GM23338 (cell line): ENCODE measurements around the gene BMP5. TPM values are rescaled to one million over a fixed set of nuclear protein-coding genes. Genes with fewer than 3 reads are reported as not detected.

Source experiments
- ATAC-seq: fragments of 200-7000 bp; cut with Tn5 transposase; 3 replicates; pipeline ENCODE4 v1.9.1; 2020
- DNase-seq: peaks from one replicate; pipeline ENCODE4 v3.0.0-alpha.2; 2015; ENCODE audit warnings: low spot score
- H2AFZ ChIP-seq: fragments of 200-600 bp; sonication (generic); 2 replicates; pipeline ENCODE4 v1.8.0; 2016; ENCODE audit warnings: antibody characterized with exemption, mild to moderate bottlenecking, moderate library complexity
- H3F3A ChIP-seq: fragments of 200-600 bp; sonication (generic); replicated peaks from 2 replicates; pipeline ENCODE4 v1.8.0; 2017; ENCODE audit warnings: antibody characterized with exemption, mixed run types, low read depth
- H3K27ac ChIP-seq: fragments of 200-600 bp; sonication (generic); 2 replicates; pipeline ENCODE4 v1.6.1; 2016; ENCODE audit warnings: low read depth
- H3K27me3 ChIP-seq: fragments of 200-600 bp; sonication (generic); 2 replicates; pipeline ENCODE4 v1.8.0; 2016; ENCODE audit warnings: mild to moderate bottlenecking, mixed run types, moderate library complexity; ENCODE audit not compliant: insufficient read depth
- H3K36me3 ChIP-seq: fragments of 200-600 bp; sonication (generic); 2 replicates; pipeline ENCODE4 v1.8.0; 2016; ENCODE audit warnings: mild to moderate bottlenecking; ENCODE audit not compliant: insufficient read depth
- H3K4me1 ChIP-seq: fragments of 200-600 bp; sonication (generic); 2 replicates; pipeline ENCODE4 v1.8.0; 2016; ENCODE audit warnings: mild to moderate bottlenecking, moderate library complexity; ENCODE audit not compliant: insufficient read depth
- H3K4me2 ChIP-seq: fragments of 200-600 bp; sonication (generic); 2 replicates; pipeline ENCODE4 v1.7.1; 2017; ENCODE audit warnings: mixed run types
- H3K4me3 ChIP-seq: fragments of 200-600 bp; sonication (generic); 2 replicates; pipeline ENCODE4 v1.6.1; 2016; ENCODE audit warnings: mixed run types
- H3K79me2 ChIP-seq: fragments of 200-600 bp; sonication (generic); replicated peaks from 2 replicates; pipeline ENCODE4 v1.8.0; 2017; ENCODE audit warnings: mild to moderate bottlenecking; ENCODE audit not compliant: insufficient read depth
- H3K9me2 ChIP-seq: fragments of 200-600 bp; sonication (generic); 2 replicates; pipeline ENCODE4 v1.8.0; 2017; ENCODE audit not compliant: insufficient read depth
- H4K20me1 ChIP-seq: fragments of 200-600 bp; sonication (generic); replicated peaks from 2 replicates; pipeline ENCODE4 v1.8.0; 2017; ENCODE audit warnings: mild to moderate bottlenecking; ENCODE audit not compliant: insufficient read depth
- H3K27ac Mint-ChIP-seq: 2 replicates; pipeline ENCODE4 v1.8.0; 2020; ENCODE audit warnings: inconsistent platforms, mild to moderate bottlenecking, moderate library complexity, mixed read lengths
- H3K27me3 Mint-ChIP-seq: 3 replicates; pipeline ENCODE4 v1.8.0; 2022; ENCODE audit warnings: low read depth, mild to moderate bottlenecking, moderate library complexity, mixed read lengths, inconsistent platforms; ENCODE audit not compliant: insufficient read depth, poor library complexity
- H3K36me3 Mint-ChIP-seq: 3 replicates; pipeline ENCODE4 v1.8.0; 2021; ENCODE audit warnings: low read depth, mild to moderate bottlenecking, inconsistent platforms, moderate library complexity, mixed read lengths
- H3K4me1 Mint-ChIP-seq: 3 replicates; pipeline ENCODE4 v1.8.0; 2020; ENCODE audit warnings: mild to moderate bottlenecking, inconsistent platforms, mixed read lengths
- H3K4me3 Mint-ChIP-seq: 3 replicates; pipeline ENCODE4 v1.8.0; 2021; ENCODE audit warnings: moderate library complexity, mild to moderate bottlenecking, inconsistent platforms, mixed read lengths
- H3K9me3 Mint-ChIP-seq: 3 replicates; pipeline ENCODE4 v1.8.0; 2020; ENCODE audit warnings: moderate library complexity, mild to moderate bottlenecking, inconsistent platforms, mixed read lengths
- CREB1 ChIP-seq: fragments of 250-450 bp; sonication (Bioruptor Pico); IDR thresholded peaks from 2 replicates; pipeline ENCODE4 v1.5.0; 2020; ENCODE audit warnings: low read depth, mild to moderate bottlenecking, moderate library complexity
- CTCF ChIP-seq, 2 experiments: fragments of 200-600 bp in 1 of 2; sonication (generic) in 1 of 2; conservative IDR thresholded peaks; 2 replicates each; pipeline versions ENCODE4 v1.5.1 to v1.6.1; 2016 to 2017; ENCODE audit warnings: antibody characterized with exemption in 2 of 2, low read depth in 2 of 2, mild to moderate bottlenecking in 2 of 2, moderate library complexity in 1 of 2
- ETS1 ChIP-seq: IDR thresholded peaks from 2 replicates; pipeline ENCODE4 v1.6.1; 2016; ENCODE audit warnings: antibody characterized with exemption
- EZH2phosphoT487 ChIP-seq: fragments of 200-600 bp; sonication (generic); IDR thresholded peaks from one replicate; pipeline ENCODE4 v1.8.1; 2018; ENCODE audit warnings: antibody characterized with exemption; ENCODE audit not compliant: unreplicated experiment
- NANOG ChIP-seq: IDR thresholded peaks from 2 replicates; pipeline ENCODE4 v1.6.1; 2016; ENCODE audit warnings: antibody characterized with exemption, borderline replicate concordance
- POLR2AphosphoS5 ChIP-seq: IDR thresholded peaks from 2 replicates; pipeline ENCODE4 v1.6.1; 2016; ENCODE audit warnings: antibody characterized with exemption, low read depth
- polyA plus RNA-seq: library from polyadenylated mRNA; unstranded; fragments of >200 nt; fragmentation: Nextera tagmentation; extraction: Ambion mirVana; gene quantifications from 2 replicates; pipeline ENCODE4 v1.2.1, GENCODE V29; 2016
- total RNA-seq: library from RNA; depleted of rRNA; stranded (reverse); fragments of >200 nt; shearing (Covaris generic); gene quantifications from 2 replicates; pipeline ENCODE4 v1.2.3, GENCODE V29; 2014
- TF ChIP-seq, protein P1 (sequence below): IDR thresholded peaks from one replicate; pipeline ENCODE4 v1.6.1; 2018; ENCODE audit warnings: antibody characterized with exemption; ENCODE audit not compliant: unreplicated experiment
- TF ChIP-seq, protein P2 (sequence below): fragments of 250-450 bp; sonication (Bioruptor Pico); IDR thresholded peaks from 2 replicates; pipeline ENCODE4 v1.5.0; 2020; ENCODE audit warnings: mild to moderate bottlenecking, moderate library complexity

BMP5 gene
- total and polyA plus RNA-seq, 2 experiments from 2014 or later = 0.06 to 0.07 TPM

DNA sequence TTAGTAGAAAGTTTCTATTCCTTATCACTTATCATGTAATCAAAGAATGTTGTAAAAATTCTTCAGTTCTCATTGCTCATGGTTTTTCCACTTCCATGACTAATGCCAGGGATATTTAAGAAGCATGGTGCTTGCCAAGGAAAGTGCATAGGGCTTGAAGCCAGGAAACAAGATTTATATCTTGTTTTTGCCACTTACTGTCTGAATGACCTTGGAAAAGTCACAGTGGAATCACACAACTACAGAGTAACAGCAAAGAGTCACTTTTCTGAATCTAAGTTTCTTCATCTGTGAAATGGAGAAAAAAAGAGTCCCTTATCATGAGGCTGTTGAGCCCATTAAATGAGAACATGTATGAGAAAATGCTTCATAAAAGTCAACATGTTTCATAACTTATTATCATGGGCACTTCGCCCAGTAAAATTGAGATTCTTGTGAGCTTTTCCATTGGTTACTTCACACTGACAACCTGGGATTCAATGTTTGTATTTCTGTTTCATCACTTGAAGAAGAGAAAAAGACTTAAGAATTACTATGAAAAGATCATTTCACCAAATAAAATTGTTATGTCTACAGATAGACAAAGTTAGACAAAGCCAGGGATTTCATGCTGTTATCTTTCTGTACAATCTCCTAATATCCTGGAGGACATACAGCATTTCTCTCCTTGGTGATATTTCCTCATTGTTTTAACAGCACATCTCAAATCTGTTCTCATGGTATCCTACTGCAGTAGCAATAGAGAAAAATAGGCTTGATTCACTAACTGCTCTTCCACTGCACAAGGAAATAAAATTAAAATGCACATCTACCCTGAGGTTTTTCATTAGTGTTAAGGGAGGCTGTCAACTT lies 7.6 kb upstream of the BMP5 start:
- no peaks in the 10 kb centered on the region for H3K27me3 Mint-ChIP-seq
- no peaks in the 10 kb centered on the region for H3K79me2 ChIP-seq
- no peaks in the 10 kb centered on the region for H3K36me3 Mint-ChIP-seq
- no peak overlapping the region for H2AFZ ChIP-seq
- ATAC-seq (no peak), DNase-seq (no peak)
- peaks cover 5% of the 10 kb centered on the region; the same call in 2 of the 3 replicates for H3K4me1 Mint-ChIP-seq
- TF ChIP-seq EZH2phosphoT487 = no peak
- TF ChIP-seq, protein P1, sequence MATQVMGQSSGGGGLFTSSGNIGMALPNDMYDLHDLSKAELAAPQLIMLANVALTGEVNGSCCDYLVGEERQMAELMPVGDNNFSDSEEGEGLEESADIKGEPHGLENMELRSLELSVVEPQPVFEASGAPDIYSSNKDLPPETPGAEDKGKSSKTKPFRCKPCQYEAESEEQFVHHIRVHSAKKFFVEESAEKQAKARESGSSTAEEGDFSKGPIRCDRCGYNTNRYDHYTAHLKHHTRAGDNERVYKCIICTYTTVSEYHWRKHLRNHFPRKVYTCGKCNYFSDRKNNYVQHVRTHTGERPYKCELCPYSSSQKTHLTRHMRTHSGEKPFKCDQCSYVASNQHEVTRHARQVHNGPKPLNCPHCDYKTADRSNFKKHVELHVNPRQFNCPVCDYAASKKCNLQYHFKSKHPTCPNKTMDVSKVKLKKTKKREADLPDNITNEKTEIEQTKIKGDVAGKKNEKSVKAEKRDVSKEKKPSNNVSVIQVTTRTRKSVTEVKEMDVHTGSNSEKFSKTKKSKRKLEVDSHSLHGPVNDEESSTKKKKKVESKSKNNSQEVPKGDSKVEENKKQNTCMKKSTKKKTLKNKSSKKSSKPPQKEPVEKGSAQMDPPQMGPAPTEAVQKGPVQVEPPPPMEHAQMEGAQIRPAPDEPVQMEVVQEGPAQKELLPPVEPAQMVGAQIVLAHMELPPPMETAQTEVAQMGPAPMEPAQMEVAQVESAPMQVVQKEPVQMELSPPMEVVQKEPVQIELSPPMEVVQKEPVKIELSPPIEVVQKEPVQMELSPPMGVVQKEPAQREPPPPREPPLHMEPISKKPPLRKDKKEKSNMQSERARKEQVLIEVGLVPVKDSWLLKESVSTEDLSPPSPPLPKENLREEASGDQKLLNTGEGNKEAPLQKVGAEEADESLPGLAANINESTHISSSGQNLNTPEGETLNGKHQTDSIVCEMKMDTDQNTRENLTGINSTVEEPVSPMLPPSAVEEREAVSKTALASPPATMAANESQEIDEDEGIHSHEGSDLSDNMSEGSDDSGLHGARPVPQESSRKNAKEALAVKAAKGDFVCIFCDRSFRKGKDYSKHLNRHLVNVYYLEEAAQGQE = no peak
- H3K4me3 ChIP-seq = no peak overlapping the region
- no peak overlapping the region for H3K27ac ChIP-seq
- H3K27ac Mint-ChIP-seq = no peak overlapping the region
- no peak overlapping the region for H3K4me3 Mint-ChIP-seq
- H3F3A ChIP-seq = no peaks in the 10 kb centered on the region
- H4K20me1 ChIP-seq = no peaks in the 10 kb centered on the region
- no peak overlapping the region for H3K4me2 ChIP-seq
- no peaks in the 10 kb centered on the region for H3K9me3 Mint-ChIP-seq
- H3K36me3 ChIP-seq = no peaks in the 10 kb centered on the region
- H3K27me3 ChIP-seq = no peaks in the 10 kb centered on the region
- no peaks in the 10 kb centered on the region for H3K9me2 ChIP-seq
- no peaks in the 10 kb centered on the region; the same call in 1 of the 2 replicates for H3K4me1 ChIP-seq

DNA sequence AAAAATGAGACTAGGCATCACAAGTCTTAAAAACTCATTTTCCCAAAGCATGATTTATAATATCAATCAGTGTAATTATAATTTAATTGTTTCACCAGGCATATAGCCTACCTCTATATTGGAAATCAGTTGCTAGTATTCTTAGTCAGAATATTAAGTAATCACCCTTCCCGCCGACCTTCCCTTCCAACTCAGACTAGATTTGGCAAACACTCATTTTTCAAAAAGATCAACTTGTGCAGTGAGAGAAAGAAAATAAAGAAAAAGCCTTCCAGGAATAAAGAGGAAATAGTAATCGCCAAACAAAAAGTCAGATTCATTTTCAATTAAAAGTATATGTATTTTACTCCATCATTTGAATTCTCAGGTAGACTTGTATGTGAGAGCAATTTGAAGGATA lies 1.9 kb upstream of the BMP5 start:
- Mint-ChIP-seq H3K27me3 (no peaks in the 10 kb centered on the region), H3K27ac (no peak overlapping the region), H3K4me3 (no peak overlapping the region), H3K36me3 (no peaks in the 10 kb centered on the region), H3K4me1 (peaks cover 28% of the 10 kb centered on the region), H3K9me3 (no peaks in the 10 kb centered on the region)
- H4K20me1 ChIP-seq = no peaks in the 10 kb centered on the region
- no peak overlapping the region for H2AFZ ChIP-seq
- H3K4me3 ChIP-seq = no peak overlapping the region
- ATAC-seq (no peak), DNase-seq (no peak)
- no peaks in the 10 kb centered on the region for H3K27me3 ChIP-seq
- no peak overlapping the region for H3K4me2 ChIP-seq
- no peaks in the 10 kb centered on the region for H3K9me2 ChIP-seq
- H3K27ac ChIP-seq = no peak overlapping the region
- peaks cover 19% of the 10 kb centered on the region for H3K4me1 ChIP-seq
- no peaks in the 10 kb centered on the region for H3F3A ChIP-seq
- no peaks in the 10 kb centered on the region for H3K79me2 ChIP-seq
- no peaks in the 10 kb centered on the region for H3K36me3 ChIP-seq
- no peak for TF ChIP-seq CTCF (conservative IDR thresholded peaks at IDR 0.05; ENCODE audit: low read depth in 2 of 2)
- TF ChIP-seq ETS1 = no peak
- TF ChIP-seq NANOG = no peak
- TF ChIP-seq POLR2AphosphoS5 = no peak
- no peak for TF ChIP-seq CREB1 (CRISPR knock-in tag)
- TF ChIP-seq, protein P2, sequence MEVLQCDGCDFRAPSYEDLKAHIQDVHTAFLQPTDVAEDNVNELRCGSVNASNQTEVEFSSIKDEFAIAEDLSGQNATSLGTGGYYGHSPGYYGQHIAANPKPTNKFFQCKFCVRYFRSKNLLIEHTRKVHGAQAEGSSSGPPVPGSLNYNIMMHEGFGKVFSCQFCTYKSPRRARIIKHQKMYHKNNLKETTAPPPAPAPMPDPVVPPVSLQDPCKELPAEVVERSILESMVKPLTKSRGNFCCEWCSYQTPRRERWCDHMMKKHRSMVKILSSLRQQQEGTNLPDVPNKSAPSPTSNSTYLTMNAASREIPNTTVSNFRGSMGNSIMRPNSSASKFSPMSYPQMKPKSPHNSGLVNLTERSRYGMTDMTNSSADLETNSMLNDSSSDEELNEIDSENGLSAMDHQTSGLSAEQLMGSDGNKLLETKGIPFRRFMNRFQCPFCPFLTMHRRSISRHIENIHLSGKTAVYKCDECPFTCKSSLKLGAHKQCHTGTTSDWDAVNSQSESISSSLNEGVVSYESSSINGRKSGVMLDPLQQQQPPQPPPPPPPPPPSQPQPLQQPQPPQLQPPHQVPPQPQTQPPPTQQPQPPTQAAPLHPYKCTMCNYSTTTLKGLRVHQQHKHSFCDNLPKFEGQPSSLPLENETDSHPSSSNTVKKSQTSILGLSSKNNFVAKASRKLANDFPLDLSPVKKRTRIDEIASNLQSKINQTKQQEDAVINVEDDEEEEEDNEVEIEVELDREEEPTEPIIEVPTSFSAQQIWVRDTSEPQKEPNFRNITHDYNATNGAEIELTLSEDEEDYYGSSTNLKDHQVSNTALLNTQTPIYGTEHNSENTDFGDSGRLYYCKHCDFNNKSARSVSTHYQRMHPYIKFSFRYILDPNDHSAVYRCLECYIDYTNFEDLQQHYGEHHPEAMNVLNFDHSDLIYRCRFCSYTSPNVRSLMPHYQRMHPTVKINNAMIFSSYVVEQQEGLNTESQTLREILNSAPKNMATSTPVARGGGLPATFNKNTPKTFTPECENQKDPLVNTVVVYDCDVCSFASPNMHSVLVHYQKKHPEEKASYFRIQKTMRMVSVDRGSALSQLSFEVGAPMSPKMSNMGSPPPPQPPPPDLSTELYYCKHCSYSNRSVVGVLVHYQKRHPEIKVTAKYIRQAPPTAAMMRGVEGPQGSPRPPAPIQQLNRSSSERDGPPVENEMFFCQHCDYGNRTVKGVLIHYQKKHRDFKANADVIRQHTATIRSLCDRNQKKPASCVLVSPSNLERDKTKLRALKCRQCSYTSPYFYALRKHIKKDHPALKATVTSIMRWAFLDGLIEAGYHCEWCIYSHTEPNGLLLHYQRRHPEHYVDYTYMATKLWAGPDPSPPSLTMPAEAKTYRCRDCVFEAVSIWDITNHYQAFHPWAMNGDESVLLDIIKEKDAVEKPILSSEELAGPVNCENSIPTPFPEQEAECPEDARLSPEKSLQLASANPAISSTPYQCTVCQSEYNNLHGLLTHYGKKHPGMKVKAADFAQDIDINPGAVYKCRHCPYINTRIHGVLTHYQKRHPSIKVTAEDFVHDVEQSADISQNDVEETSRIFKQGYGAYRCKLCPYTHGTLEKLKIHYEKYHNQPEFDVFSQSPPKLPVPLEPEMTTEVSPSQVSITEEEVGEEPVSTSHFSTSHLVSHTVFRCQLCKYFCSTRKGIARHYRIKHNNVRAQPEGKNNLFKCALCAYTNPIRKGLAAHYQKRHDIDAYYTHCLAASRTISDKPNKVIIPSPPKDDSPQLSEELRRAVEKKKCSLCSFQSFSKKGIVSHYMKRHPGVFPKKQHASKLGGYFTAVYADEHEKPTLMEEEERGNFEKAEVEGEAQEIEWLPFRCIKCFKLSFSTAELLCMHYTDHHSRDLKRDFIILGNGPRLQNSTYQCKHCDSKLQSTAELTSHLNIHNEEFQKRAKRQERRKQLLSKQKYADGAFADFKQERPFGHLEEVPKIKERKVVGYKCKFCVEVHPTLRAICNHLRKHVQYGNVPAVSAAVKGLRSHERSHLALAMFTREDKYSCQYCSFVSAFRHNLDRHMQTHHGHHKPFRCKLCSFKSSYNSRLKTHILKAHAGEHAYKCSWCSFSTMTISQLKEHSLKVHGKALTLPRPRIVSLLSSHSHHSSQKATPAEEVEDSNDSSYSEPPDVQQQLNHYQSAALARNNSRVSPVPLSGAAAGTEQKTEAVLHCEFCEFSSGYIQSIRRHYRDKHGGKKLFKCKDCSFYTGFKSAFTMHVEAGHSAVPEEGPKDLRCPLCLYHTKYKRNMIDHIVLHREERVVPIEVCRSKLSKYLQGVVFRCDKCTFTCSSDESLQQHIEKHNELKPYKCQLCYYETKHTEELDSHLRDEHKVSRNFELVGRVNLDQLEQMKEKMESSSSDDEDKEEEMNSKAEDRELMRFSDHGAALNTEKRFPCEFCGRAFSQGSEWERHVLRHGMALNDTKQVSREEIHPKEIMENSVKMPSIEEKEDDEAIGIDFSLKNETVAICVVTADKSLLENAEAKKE = no peak
